ENCODE results near the gene ARHGEF28.

The ARHGEF28 gene

DNA sequence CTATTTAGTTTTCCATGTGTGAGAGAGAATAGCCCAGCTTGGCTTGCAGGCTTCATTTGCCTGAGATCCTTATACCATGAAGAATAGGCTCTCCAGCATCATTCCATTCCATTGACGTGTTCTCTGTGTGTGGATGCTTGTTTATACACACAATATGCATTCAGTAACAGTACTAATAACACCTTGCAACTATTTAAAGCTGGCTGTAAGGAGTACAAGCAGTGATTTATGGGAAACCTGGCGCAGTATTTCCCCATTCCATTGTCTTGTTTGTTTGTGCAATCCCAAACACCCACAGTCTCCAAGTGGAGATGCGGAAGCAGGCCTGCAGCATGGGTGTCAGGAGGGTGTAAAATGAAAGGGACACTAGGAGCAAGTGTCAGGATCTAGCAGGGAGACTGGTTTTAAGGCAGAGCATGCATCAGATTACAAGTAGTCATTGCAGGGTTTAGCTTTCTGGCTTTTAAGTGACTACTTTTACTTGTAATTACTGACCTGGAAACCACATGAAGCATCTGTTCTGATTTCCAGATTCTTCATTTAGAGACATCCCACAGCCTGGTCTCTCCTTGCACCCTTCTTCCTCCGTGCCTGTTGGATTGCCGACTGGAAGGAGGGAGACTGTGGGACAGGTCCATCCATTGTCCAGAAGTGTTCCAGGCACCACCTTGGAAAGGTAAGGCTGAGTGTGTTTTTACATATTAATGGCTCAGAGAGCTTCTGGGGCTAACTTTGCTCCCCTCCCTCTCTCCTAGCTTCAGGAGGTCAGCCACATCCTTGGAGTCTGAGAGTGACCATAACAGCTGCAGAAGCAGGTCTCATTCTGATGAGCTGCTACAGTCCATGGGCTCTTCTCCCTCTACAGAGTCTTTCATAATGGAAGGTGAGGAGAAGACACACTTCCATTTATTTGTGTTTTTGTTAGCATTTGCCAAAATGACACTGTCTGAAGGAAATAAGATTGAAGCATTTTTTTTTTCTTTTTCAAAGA, 241.6 kb downstream of the ARHGEF28 start:
- no peak for DNase-seq

DNA sequence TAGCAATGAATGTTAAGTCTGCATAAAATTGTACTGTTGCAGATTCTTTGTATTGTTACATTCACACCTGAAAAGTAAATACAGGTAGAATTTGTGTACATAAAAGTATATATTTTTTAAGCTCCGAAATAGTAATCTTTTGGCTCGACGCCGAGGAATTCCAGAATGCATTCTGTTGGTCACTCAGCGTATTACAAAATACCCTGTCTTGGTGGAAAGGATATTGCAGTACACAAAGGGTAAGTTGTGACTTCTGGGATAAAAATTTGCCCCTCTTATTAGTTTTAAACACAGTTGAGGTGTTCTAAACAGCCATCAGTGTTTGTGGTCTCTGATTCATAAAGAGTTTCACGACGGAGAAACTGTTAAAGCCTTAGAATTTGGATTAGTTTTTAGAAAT, 257.6 kb downstream of the ARHGEF28 start:
- DNase-seq: no peak

DNA sequence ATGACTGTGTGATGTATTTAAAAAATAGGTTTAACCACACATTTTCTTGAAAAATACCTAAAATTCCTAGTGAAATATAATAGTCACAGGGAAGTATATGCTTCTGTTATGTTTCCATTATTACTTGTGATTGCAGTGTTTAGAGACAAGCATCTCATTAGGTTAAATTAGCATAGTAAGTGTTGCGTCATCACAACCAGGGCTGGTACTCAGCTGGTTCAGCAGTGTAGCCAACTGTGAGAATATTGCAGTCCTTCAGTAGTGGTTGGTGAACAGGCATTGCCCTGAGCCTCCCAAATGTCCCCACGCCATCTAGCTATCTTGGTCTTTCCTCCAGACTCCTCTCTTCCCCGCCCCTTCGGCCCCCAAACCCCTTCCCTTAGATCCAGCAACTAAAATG, 261.7 kb downstream of the ARHGEF28 start:
- no peak for DNase-seq

GRCh38 chr5:73890569-73890968, 264.6 kb downstream of the ARHGEF28 start:
- no peak for DNase-seq

GRCh38 chr5:73892218-73892617, 266.2 kb downstream of the ARHGEF28 start:
- DNase-seq: no peak

GRCh38 chr5:73892806-73893205, 266.8 kb downstream of the ARHGEF28 start:
- DNase-seq: no peak

- DNase-seq: no peak
These were observed 267.8 kb downstream of the ARHGEF28 start for GRCh38 chr5:73893813-73894212.

DNA sequence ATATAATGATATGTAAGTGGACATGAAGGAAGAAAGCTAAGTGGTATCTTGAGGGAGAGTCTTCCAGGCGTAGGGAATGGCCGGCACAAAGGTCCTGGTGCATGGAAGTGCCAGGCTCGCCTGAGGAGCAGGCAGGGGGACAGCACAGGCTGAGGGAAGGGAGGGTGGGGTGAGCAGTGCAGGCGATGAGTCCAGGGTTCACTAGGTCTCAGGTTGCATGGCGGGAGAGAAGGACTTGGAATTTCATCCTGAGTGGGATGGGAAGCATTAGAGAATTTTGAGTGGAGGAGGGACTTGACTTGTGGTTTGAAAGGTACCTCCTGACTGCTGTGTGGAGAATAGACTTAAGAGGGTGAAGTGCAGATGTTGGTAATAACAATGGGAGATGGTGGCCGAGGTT, 268.9 kb downstream of the ARHGEF28 start:
- DNase-seq: no peak

DNA sequence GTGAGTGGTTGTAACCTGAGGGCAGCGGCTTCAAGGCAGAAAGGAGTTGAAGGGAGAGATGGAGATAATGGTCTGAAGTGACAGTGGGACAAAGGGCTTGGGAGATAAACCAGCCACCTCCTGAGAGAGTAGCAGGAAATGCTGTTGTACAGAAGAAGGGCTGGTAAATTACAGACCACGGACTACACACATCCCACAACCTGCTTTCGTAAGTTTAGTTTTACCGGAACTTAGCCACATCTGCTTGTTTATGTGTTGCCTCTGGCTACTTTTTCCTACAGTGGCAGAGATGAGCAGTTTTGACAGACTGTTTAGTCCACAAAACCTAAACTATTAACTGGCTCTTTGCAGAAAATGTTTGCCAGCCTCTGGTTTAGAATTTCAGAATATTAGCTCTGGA, 269.5 kb downstream of the ARHGEF28 start:
- no peak for DNase-seq

DNA sequence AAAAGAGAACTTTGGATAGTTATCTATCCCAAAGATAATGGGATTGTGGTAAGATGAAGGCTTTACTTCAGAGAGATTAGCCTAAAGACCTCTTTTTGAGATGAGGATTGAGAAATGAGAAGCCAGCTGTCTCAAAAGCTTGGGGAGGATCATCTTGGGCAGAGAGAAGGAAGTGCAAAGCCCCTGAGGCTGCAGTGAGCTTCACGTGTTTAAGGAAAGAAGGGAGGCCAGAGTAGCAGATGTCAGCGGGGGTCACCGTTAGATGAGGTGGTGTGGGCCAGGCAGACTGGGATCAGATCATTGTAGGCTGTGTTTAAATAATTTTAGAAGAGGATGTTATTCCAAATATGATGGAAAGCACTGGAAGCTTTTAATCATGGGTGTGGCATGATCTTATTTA, 270.1 kb downstream of the ARHGEF28 start:
- no peak for DNase-seq

DNA sequence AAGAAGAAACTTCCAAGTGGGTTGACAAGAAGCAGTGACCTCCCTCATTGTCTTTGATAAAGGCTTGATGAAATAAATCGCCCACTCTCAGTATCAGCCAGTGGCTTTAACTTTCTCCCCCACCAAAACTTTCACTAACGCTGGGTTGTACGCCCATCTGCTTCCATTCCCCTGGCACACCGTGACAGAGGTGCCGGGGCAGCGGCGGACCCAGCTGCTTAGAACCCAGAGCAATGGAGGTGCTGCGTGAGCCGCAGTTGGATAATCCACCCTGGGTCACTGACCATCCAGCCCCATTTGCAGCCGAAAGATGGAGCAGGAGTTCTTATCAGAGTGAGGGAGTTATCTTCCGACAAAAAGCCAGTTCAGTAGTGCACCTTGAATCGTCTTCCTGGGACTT, 270.7 kb downstream of the ARHGEF28 start:
- no peak for DNase-seq

DNA sequence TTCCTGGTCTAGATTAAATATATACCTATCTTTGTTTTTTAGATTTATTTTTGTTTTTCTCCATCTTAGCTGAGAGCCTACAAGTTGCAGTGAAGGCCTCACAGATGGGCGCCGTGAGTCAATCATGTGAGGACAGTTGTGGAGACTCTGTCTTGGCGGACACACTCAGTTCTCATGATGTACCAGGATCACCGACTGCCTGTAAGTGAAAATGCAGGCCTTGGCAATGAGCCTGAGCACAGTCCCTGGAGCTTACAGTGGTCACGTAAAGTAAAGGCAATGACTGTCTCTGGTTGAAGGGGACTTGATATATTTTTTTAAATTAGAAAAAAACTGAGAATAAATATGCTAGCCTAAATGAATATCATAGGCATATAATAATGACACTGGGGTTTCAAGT, 271.9 kb downstream of the ARHGEF28 start:
- DNase-seq: no peak

GRCh38 chr5:73899055-73899454, 273.1 kb downstream of the ARHGEF28 start:
- DNase-seq: no peak

DNA sequence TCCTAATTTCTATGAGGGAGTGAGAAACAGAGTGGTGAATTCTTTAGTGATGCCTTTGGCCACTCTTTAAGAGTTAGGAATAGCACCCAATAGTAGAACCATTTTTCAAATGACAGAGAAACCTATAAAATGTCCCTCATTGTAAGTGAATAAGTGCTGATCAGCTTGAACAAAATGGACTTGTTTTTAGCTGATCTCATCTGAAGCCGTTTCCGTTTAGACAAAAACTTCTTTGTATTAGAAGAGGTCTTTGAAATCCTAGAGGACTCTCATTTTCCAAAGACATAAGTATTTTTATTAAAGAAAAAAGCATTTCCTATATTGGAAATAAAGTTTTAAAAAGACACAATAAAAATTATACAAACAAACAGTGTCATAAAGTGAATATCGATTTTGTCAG, 273.9 kb downstream of the ARHGEF28 start:
- no peak for DNase-seq

- DNase-seq: no peak
These were observed 274.6 kb downstream of the ARHGEF28 start for GRCh38 chr5:73900566-73900965.

GRCh38 chr5:73901043-73901442, 275.0 kb downstream of the ARHGEF28 start:
- DNase-seq: no peak

DNA sequence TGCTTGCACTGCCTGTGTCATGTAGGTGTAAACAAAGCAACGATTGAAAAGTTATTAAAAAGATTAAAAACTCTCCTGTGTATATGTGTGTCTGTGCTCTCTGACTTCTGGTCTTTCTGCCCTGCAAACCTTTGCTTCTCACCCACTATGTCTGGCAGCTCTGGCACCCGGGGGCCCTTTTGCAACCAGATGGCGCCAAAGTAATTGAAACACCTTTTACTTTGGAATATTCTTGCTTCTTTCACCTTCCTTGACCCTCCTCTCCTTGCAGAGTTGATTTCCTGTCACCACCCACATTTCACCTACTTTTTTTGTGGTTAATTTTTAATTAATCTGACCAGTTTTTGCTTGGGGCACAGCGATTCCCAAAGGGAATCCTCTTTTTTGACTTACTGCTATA, 275.5 kb downstream of the ARHGEF28 start:
- DNase-seq: peak in 1 of 2 experiments; percentile 16

- DNase-seq: peak; percentile 39 to 49
These were observed 276.5 kb downstream of the ARHGEF28 start for GRCh38 chr5:73902327-73903051.

GRCh38 chr5:73903169-73903568, 277.2 kb downstream of the ARHGEF28 start:
- DNase-seq: no peak

DNA sequence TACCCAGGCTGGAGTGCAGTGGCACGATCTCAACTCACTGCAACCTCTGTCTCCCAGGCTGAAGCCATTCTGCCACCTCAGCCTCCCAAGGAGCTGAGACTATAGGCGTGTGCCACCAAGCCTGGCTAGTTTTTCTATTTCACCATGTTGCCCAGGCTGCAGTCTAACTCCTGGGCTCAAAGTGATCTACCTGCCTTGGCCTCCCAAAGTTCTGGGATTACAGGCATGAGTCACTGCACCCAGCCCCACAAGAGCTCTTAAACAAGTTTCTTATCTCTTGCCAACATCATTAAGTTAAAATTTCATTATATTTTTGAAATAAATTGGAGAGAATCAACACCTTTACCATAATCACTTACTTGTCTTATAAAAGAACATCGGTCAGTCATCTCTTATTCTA, 280.3 kb downstream of the ARHGEF28 start:
- DNase-seq: no peak

GRCh38 chr5:73907164-73907563, 281.2 kb downstream of the ARHGEF28 start:
- DNase-seq: no peak

- no peak for DNase-seq
These were observed 282.4 kb downstream of the ARHGEF28 start for GRCh38 chr5:73908395-73908794.

DNA sequence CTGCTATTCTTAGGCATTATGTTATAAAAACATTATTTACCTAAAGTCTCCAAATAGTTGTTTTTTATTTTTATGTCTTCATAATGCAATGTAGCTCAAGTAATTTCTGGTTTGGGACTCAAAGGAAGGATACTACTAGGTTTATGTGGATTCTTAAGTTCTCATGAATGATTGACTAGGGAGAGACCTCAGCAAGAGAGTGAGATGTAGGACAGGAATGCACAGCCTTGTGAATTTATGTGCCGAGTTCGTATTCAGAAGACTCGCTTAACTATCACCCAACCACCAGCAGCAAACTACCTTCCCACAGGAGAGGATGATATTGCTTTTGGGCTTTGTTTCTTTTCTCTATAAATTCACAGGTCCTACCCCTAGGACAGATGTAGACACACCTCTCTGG, 282.9 kb downstream of the ARHGEF28 start:
- DNase-seq: no peak

GRCh38 chr5:73909474-73909873, 283.5 kb downstream of the ARHGEF28 start:
- no peak for DNase-seq

Data from NCI-H526 (cell line).